HG02884 (cell line): ENCODE results near the gene PHACTR4.
"Not testable (repeated sequence)": the region's sequence is repeated elsewhere in the genome, so short reads cannot be mapped to it uniquely, and the experiment has no call there.

Source experiments
- ATAC-seq: cut with Tn5 transposase; IDR thresholded peaks from one replicate; pipeline ENCODE4 v1.9.1; 2021; ENCODE audit warnings: mild to moderate bottlenecking, moderate library complexity; ENCODE audit not compliant: unreplicated experiment

Gene PHACTR4

GRCh38 chr1:28369371-28370238, at the start of gene PHACTR4:
PHACTR4 (plus strand) TSS chr1:28369740; CDS start chr1:28407448, 37,708 bp downstream.
- ATAC-seq: peak; percentile 94

- no peak for ATAC-seq
Observed at GRCh38 chr1:28322194-28322593, 47.3 kb upstream of the PHACTR4 start.

- ATAC-seq: no peak
Observed at GRCh38 chr1:28323720-28324119, 45.8 kb upstream of the PHACTR4 start.

- ATAC-seq: no peak
Observed at GRCh38 chr1:28326515-28326914, 43.0 kb upstream of the PHACTR4 start.

- ATAC-seq: no peak
Observed at GRCh38 chr1:28326984-28327383, 42.6 kb upstream of the PHACTR4 start.

GRCh38 chr1:28327431-28327830, 42.1 kb upstream of the PHACTR4 start:
- ATAC-seq: not testable (repeated sequence)

- no peak for ATAC-seq
Observed at GRCh38 chr1:28328228-28328648, 41.3 kb upstream of the PHACTR4 start.

- no peak for ATAC-seq
Observed at GRCh38 chr1:28329395-28330153, 40.0 kb upstream of the PHACTR4 start.

GRCh38 chr1:28338897-28339296, 30.6 kb upstream of the PHACTR4 start:
- no peak for ATAC-seq

GRCh38 chr1:28339551-28339950, 30.0 kb upstream of the PHACTR4 start:
- no peak for ATAC-seq

- ATAC-seq: no peak
Observed at GRCh38 chr1:28340221-28340974, 29.1 kb upstream of the PHACTR4 start.

- no peak for ATAC-seq
Observed at GRCh38 chr1:28341591-28341990, 27.9 kb upstream of the PHACTR4 start.

- ATAC-seq: no peak
Observed at GRCh38 chr1:28343405-28343804, 26.1 kb upstream of the PHACTR4 start.

GRCh38 chr1:28353248-28353810, 16.2 kb upstream of the PHACTR4 start:
- ATAC-seq: not testable (repeated sequence)

- no peak for ATAC-seq
Observed at GRCh38 chr1:28354121-28354520, 15.4 kb upstream of the PHACTR4 start.

GRCh38 chr1:28358716-28359115, 10.8 kb upstream of the PHACTR4 start:
- ATAC-seq: no peak

- no peak for ATAC-seq
Observed at GRCh38 chr1:28359592-28360239, 9.8 kb upstream of the PHACTR4 start.

- no peak for ATAC-seq
Observed at GRCh38 chr1:28364888-28365287, 4.7 kb upstream of the PHACTR4 start.

- ATAC-seq: no peak
Observed at GRCh38 chr1:28365864-28366263, 3.7 kb upstream of the PHACTR4 start.

GRCh38 chr1:28368608-28369007, 932 bp upstream of the PHACTR4 start:
- not testable (repeated sequence) for ATAC-seq
